ENCODE results near the gene TACR1. TPM values are rescaled to one million over a fixed set of nuclear protein-coding genes. Genes with fewer than 3 reads are reported as not detected.
A peak's percentile ranks its signal among the peaks of the same experiment; 100 is the strongest.

The TACR1 gene
- total and polyA plus RNA-seq, 2 of the 13 experiments (the other 11 are each of a cell fraction or from before 2014, with no cell fraction given), result not detected

- in situ Hi-C loops (cut with HindIII; ENCODE audit: extremely low pct_ligation_motif_present, low pct_unique_long_range_greater_than_20kb), result loop anchor here (10.0 to 25.0 kb wide), 2 partner anchors 338 to 546 kb away; no protein-coding TSS in a partner anchor
- TF ChIP-seq CBX1 (IDR thresholded peaks at IDR 0.05; ENCODE audit: low read depth) (no peak), POLR2A (IDR thresholded peaks at IDR 0.05; ENCODE audit: insufficient read depth in 1 of 2, low read depth in 2 of 2, low read length in 2 of 2) (no peak), ZFP62 (CRISPR knock-in tag; IDR thresholded peaks at IDR 0.05) (no peak), ZNF24 (IDR thresholded peaks at IDR 0.05) (no peak), RNF2 (conservative IDR thresholded peaks at IDR 0.05; ENCODE audit: low read depth) (no peak), PRPF4 (IDR thresholded peaks at IDR 0.05; ENCODE audit: low read depth, low read length, poor library complexity, severe bottlenecking) (no peak), ZNF264 (CRISPR knock-in tag; IDR thresholded peaks at IDR 0.05) (no peak)
- intact Hi-C loops (cut with micrococcal nuclease; ENCODE audit: unreplicated experiment), result loop anchor here (5.0 to 10.0 kb wide), 3 partner anchors 86 to 372 kb away; partner anchors contain the start of gene TACR1
- FAIRE-seq (peak; percentile 4), ATAC-seq (no peak), DNase-seq (ENCODE audit: low spot score) (peak; percentile 29)
- BruUV-seq (replicated peaks), result no TSS peak
- CTCF ChIA-PET (ENCODE audit: low intra/inter-chr PET ratio, low total read pairs), result interaction anchor here (1.2 to 3.7 kb wide), 2 partner anchors 175 to 338 kb away, joined by 3 to 36 read pairs; no protein-coding TSS in a partner anchor
- WGBS (ENCODE audit: low lambda C conversion rate), result 75% methylated on average over 6 of the region's 6 CpGs
- Histone ChIP-seq H3K4me3 (replicated peaks in 1 of 3; ENCODE audit: insufficient read depth in 1 of 3, low read depth in 2 of 3, low read length in 3 of 3) (no peak overlapping the region), H3K9me3 (ENCODE audit: low read length) (no peaks in the 10 kb centered on the region), H3K36me3 (replicated peaks in 1 of 2; ENCODE audit: control insufficient read depth in 1 of 2, insufficient read depth in 2 of 2, low read length in 2 of 2) (no peaks in the 10 kb centered on the region), H3K79me2 (ENCODE audit: insufficient read depth, low read length) (no peaks in the 10 kb centered on the region), H3K27me3 (ENCODE audit: control insufficient read depth in 1 of 2, insufficient read depth in 2 of 2, low read length in 2 of 2) (no peaks in the 10 kb centered on the region), H3K4me1 (ENCODE audit: insufficient read depth, low read length) (peaks cover 28% of the 10 kb centered on the region), H4K20me1 (ENCODE audit: insufficient read depth, low read length) (no peaks in the 10 kb centered on the region), H3K27ac (ENCODE audit: extremely low read length, insufficient read depth, low read length) (no peak overlapping the region), H3K9ac (ENCODE audit: insufficient read depth, low read depth, low read length) (no peak overlapping the region), H3K4me2 (ENCODE audit: low read depth, low read length) (no peak overlapping the region), H2AFZ (ENCODE audit: low read length) (no peak overlapping the region)
- POLR2A ChIA-PET, result no interaction called here
Measured at GRCh38 chr2:75066121-75066902, 133.0 kb downstream of the TACR1 start.

- Histone ChIP-seq H3K9me3 (ENCODE audit: low read length) (no peaks in the 10 kb centered on the region), H3K4me3 (replicated peaks in 1 of 3; ENCODE audit: insufficient read depth in 1 of 3, low read depth in 2 of 3, low read length in 3 of 3) (no peak overlapping the region), H3K27me3 (ENCODE audit: control insufficient read depth in 1 of 2, insufficient read depth in 2 of 2, low read length in 2 of 2) (no peaks in the 10 kb centered on the region), H3K9ac (ENCODE audit: insufficient read depth, low read depth, low read length) (no peak overlapping the region), H4K20me1 (ENCODE audit: insufficient read depth, low read length) (no peaks in the 10 kb centered on the region), H3K36me3 (replicated peaks in 1 of 2; ENCODE audit: control insufficient read depth in 1 of 2, insufficient read depth in 2 of 2, low read length in 2 of 2) (no peaks in the 10 kb centered on the region), H3K4me1 (ENCODE audit: insufficient read depth, low read length) (peaks cover 28% of the 10 kb centered on the region), H3K27ac (ENCODE audit: extremely low read length, insufficient read depth, low read length) (no peak overlapping the region), H3K79me2 (ENCODE audit: insufficient read depth, low read length) (no peaks in the 10 kb centered on the region), H2AFZ (ENCODE audit: low read length) (no peak overlapping the region), H3K4me2 (ENCODE audit: low read depth, low read length) (no peak overlapping the region)
- WGBS (ENCODE audit: low lambda C conversion rate), result 93% methylated on average over 8 of the region's 8 CpGs
- no peak for ATAC-seq
- ChIA-PET CTCF (ENCODE audit: low intra/inter-chr PET ratio, low total read pairs) (interaction anchor here (1.2 to 3.7 kb wide), 3 partner anchors 146 to 339 kb away, joined by 3 to 36 read pairs (median 5); no protein-coding TSS in a partner anchor), POLR2A (no interaction called here)
- no peak for FAIRE-seq
- DNase-seq (ENCODE audit: low spot score), result no peak
- intact Hi-C loops (cut with micrococcal nuclease; ENCODE audit: unreplicated experiment), result loop anchor here (1.0 to 10.0 kb wide), 6 partner anchors 87 to 371 kb away; partner anchors contain the start of gene TACR1
- in situ Hi-C loops (cut with HindIII; ENCODE audit: extremely low pct_ligation_motif_present, low pct_unique_long_range_greater_than_20kb), result loop anchor here (10.0 to 25.0 kb wide), 2 partner anchors 339 to 547 kb away; no protein-coding TSS in a partner anchor
- BruUV-seq (replicated peaks), result no TSS peak
- TF ChIP-seq SALL2 (CRISPR knock-in tag; IDR thresholded peaks at IDR 0.05) (no peak), ZSCAN30 (CRISPR knock-in tag; IDR thresholded peaks at IDR 0.05) (no peak), ZSCAN21 (CRISPR knock-in tag; IDR thresholded peaks at IDR 0.05; ENCODE audit: borderline replicate concordance) (no peak), ELF3 (CRISPR knock-in tag; IDR thresholded peaks at IDR 0.05) (no peak), ZNF773 (CRISPR knock-in tag; IDR thresholded peaks at IDR 0.05; ENCODE audit: borderline replicate concordance) (no peak), ZNF644 (CRISPR knock-in tag; IDR thresholded peaks at IDR 0.05; ENCODE audit: low read depth) (no peak), PPARG (CRISPR knock-in tag; conservative IDR thresholded peaks at IDR 0.05) (no peak), TBP (CRISPR knock-in tag; IDR thresholded peaks at IDR 0.05) (no peak), RXRB (CRISPR knock-in tag; IDR thresholded peaks at IDR 0.05; ENCODE audit: borderline replicate concordance) (no peak), SRF (IDR thresholded peaks at IDR 0.05; ENCODE audit: low read depth, low read length) (no peak), HNRNPUL1 (IDR thresholded peaks at IDR 0.05; ENCODE audit: low read depth, low read length) (no peak)
Measured at GRCh38 chr2:75065402-75066008, 133.8 kb downstream of the TACR1 start.
